DMS 273 treated with DMSO at 0.1 percent for 48 hours (cell line): ENCODE data around the gene SUPT4H1.

Source experiments
- DNase-seq: peaks from one replicate; lab custom pipeline; 2025; lab: John Stamatoyannopoulos, UW

Gene SUPT4H1

GRCh38 chr17:58339755-58340404, 12.1 kb downstream of the SUPT4H1 start:
- no peak for DNase-seq

GRCh38 chr17:58338841-58339754, 12.9 kb downstream of the SUPT4H1 start:
- no peak for DNase-seq

GRCh38 chr17:58338454-58338840, 13.6 kb downstream of the SUPT4H1 start:
- DNase-seq = no peak

- no peak for DNase-seq
Measured at GRCh38 chr17:58337600-58338453, 14.2 kb downstream of the SUPT4H1 start.

- no peak for DNase-seq
Measured at GRCh38 chr17:58337210-58337599, 14.8 kb downstream of the SUPT4H1 start.

- DNase-seq = no peak
Measured at GRCh38 chr17:58336456-58337209, 15.4 kb downstream of the SUPT4H1 start.

- no peak for DNase-seq
Measured at GRCh38 chr17:58335779-58336455, 16.1 kb downstream of the SUPT4H1 start.

- DNase-seq = no peak
Measured at GRCh38 chr17:58335061-58335731, 16.8 kb downstream of the SUPT4H1 start.

- DNase-seq = no peak
Measured at GRCh38 chr17:58334661-58335060, 17.3 kb downstream of the SUPT4H1 start.

GRCh38 chr17:58334256-58334655, 17.7 kb downstream of the SUPT4H1 start:
- DNase-seq = no peak

GRCh38 chr17:58333736-58334207, 18.2 kb downstream of the SUPT4H1 start:
- DNase-seq = no peak

GRCh38 chr17:58332778-58333735, 18.9 kb downstream of the SUPT4H1 start:
- no peak for DNase-seq

- DNase-seq = no peak
Measured at GRCh38 chr17:58331815-58332777, 19.9 kb downstream of the SUPT4H1 start.

GRCh38 chr17:58330997-58331814, 20.8 kb downstream of the SUPT4H1 start:
- DNase-seq = no peak

GRCh38 chr17:58330538-58330996, 21.4 kb downstream of the SUPT4H1 start:
- no peak for DNase-seq

GRCh38 chr17:58329810-58330537, 22.0 kb downstream of the SUPT4H1 start:
- DNase-seq = no peak
